ENCODE data around the gene KANSL1L. TPM values are rescaled to one million over a fixed set of nuclear protein-coding genes. Genes with fewer than 3 reads are reported as not detected.
A peak's percentile ranks its signal among the peaks of the same experiment; 100 is the strongest.

KANSL1L gene
- total RNA-seq, 2 donors from 2014 or later, result 4.7 to 8.6 TPM

GRCh38 chr2:210099940-210100339, 71.3 kb downstream of the KANSL1L start:
- no peak for DNase-seq
- no peak for ATAC-seq
- intact Hi-C loops (cut with DNase I, micrococcal nuclease), result no loop called here

DNA sequence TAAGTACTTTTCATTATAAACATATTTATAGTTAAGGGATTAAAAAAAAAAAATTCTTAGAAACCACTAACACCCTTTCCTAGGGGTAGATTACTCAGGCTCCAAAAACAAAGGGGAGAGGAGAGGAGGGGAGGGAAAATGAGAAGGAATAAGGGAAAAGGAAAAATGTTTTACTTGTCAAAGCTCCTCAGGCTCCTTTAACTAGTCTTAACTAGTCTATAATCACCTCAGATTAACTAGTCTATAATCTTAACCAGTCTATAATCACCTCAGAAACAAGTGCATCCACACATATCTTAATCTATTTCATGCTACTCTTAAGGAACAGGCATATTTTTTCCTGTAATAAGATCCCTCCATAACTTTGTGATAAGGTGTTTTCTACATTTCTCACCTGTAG, 76.4 kb downstream of the KANSL1L start:
- no peak for ATAC-seq
- intact Hi-C loops (cut with DNase I, micrococcal nuclease), result no loop called here
- no peak for DNase-seq

- intact Hi-C loops (cut with DNase I, micrococcal nuclease), result no loop called here
- no peak for ATAC-seq
- no peak for DNase-seq
Observed at GRCh38 chr2:210092791-210093190, 78.4 kb downstream of the KANSL1L start.

GRCh38 chr2:210086930-210087329, 84.3 kb downstream of the KANSL1L start:
- intact Hi-C loops (cut with DNase I, micrococcal nuclease), result no loop called here
- ATAC-seq (no peak), DNase-seq (no peak)

GRCh38 chr2:210086292-210086691, 84.9 kb downstream of the KANSL1L start:
- no peak for ATAC-seq
- DNase-seq, result no peak
- intact Hi-C loops (cut with DNase I, micrococcal nuclease), result no loop called here

GRCh38 chr2:210072922-210073509, 98.2 kb downstream of the KANSL1L start:
- ATAC-seq (peak; percentile 56), DNase-seq (no peak)
- intact Hi-C loops (cut with DNase I, micrococcal nuclease), result loop anchor here in 1 of 2 donors (2.0 kb wide), 1 partner anchor 126 kb away; no protein-coding TSS in a partner anchor

DNA sequence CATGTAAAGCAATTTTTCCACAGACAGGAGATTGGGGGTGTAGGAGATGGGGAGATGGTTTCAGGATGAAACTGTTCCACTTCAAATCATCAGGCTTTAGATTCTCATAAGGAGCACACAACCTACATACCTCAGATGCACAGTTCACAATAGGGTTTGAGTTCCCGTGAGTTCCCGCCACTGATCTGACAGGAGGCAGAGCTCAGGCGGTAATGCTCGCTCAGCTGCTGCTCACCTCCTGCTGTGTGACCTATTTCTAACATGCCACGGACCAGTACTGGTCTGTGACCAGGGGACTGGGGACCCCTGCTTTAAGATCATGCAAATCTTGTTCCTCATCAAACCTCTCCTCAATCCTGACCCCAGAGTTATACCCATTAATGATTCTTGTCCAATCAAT, 98.7 kb downstream of the KANSL1L start:
- intact Hi-C loops (cut with DNase I, micrococcal nuclease), result loop anchor here in 1 of 2 donors (2.0 kb wide), 1 partner anchor 126 kb away; no protein-coding TSS in a partner anchor
- no peak for ATAC-seq

GRCh38 chr2:210063306-210063705, 107.9 kb downstream of the KANSL1L start:
- intact Hi-C loops (cut with DNase I, micrococcal nuclease), result no loop called here
- no peak for DNase-seq
- ATAC-seq, result no peak

More for the DNA sequence above, 98.7 kb downstream of the KANSL1L start:
- DNase-seq, result no peak

- intact Hi-C loops (cut with DNase I, micrococcal nuclease), result no loop called here
- ATAC-seq (no peak), DNase-seq (no peak)
Observed at GRCh38 chr2:210055825-210056224, 115.4 kb downstream of the KANSL1L start.

- intact Hi-C loops (cut with DNase I, micrococcal nuclease), result no loop called here
- DNase-seq (no peak), ATAC-seq (no peak)
Observed at GRCh38 chr2:210054696-210055095, 116.5 kb downstream of the KANSL1L start.

- DNase-seq, result no peak
- intact Hi-C loops (cut with DNase I, micrococcal nuclease), result no loop called here
- no peak for ATAC-seq
Observed at GRCh38 chr2:210050885-210051284, 120.3 kb downstream of the KANSL1L start.

DNA sequence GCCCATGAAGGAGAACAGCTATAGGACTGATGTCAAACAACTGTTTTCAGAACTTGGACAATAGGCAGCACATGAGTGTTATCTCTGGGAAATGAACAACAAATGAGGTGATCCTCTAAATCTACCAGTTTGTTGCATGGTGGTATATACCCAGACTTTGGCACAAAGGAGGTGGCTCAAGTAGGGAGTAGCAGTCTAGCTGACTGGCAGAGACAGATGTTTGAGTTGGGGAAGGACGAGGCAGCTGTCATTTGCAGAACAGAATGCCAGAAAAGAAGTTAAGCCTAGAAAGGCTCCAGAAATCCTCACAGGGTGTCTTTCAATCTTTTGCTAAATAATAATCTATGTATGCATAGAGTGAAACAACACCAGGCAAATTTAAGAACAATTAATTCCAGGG, 121.4 kb downstream of the KANSL1L start:
- no peak for DNase-seq
- no peak for ATAC-seq
- intact Hi-C loops (cut with DNase I, micrococcal nuclease), result no loop called here

DNA sequence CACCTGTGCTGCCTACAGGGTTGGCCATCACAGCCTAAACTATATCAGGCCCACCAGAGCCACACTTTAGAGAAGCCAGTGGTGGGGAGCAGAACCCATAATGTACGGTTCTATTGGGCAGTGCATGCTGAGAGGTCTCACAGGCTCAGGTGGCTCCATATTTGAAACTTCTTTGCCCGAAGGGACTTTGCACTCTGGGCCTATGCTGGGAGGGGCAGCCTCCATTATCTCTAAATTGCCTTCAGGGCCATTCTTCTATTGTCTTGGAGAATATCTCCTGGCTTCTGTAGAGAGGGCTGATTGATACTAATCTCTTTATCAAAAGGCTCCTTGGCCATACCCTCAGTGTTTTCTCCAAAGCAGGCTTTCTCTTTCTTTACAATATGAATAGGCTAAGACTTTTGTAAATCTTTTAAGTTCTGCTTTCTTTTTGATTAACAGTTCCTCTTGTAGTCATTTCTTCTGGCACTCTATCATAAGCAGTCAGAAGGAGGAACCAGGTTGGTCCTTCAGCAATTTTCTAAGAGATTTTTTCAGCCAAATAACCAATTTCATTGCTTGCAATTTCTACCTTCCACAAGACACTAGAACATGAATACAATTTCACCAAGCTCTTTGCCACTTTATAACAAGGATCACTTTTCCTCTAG, 124.2 kb downstream of the KANSL1L start:
- DNase-seq, result no peak
- intact Hi-C loops (cut with DNase I, micrococcal nuclease), result no loop called here
- ATAC-seq, result peak; percentile 40

GRCh38 chr2:210038078-210038477, 133.1 kb downstream of the KANSL1L start:
- intact Hi-C loops (cut with DNase I, micrococcal nuclease), result no loop called here
- ATAC-seq (no peak), DNase-seq (no peak)

DNA sequence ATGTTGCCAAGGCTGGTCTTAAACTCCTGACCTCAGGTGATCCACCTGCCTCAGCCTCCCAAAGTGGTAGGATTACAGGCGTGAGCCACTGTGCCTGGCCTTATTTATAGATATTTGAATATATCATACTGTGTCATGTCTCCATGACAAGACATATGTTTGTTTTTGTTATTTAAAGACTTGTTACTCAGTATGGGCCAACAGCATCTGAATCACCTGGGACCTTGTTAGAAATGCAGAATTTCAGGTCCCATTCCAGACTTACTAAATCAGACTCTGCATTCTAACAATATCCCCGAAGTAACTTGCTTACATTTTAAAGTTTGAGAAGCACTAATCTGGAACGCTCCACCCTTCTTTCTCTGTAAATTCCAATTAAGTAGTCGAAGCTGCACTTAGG, 135.5 kb downstream of the KANSL1L start:
- intact Hi-C loops (cut with DNase I, micrococcal nuclease), result no loop called here
- ATAC-seq, result no peak

DNA sequence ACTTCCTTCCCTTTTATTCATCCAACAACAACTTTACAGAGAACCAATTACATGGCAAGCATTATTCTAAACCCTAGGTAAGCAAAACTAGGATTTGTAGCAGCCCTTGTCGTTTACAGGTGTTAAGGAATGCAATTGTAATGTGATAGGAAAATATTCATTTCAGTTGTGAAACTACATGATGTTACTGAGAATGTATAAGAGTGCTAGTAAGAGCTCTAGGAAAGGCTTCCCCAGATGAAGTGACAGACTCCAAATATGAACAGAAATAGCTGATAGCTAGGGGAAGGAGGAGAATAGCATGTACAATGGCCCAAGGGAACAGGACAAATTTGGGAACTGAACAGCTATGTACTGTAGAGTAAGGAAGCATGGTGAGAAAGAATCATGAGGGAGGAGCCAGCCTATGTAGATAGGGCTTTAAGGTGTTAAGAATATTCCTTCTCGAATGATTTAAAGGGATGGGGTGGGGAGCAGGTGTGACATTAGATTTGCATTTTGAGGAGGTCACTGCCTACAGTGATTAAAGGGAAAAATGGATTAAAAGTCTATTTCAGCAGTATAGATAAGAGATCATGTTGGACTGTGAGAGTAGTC, 137.0 kb downstream of the KANSL1L start:
- no peak for DNase-seq
- no peak for ATAC-seq
- intact Hi-C loops (cut with DNase I, micrococcal nuclease), result no loop called here

More for the DNA sequence above, 135.5 kb downstream of the KANSL1L start:
- no peak for DNase-seq

DNA sequence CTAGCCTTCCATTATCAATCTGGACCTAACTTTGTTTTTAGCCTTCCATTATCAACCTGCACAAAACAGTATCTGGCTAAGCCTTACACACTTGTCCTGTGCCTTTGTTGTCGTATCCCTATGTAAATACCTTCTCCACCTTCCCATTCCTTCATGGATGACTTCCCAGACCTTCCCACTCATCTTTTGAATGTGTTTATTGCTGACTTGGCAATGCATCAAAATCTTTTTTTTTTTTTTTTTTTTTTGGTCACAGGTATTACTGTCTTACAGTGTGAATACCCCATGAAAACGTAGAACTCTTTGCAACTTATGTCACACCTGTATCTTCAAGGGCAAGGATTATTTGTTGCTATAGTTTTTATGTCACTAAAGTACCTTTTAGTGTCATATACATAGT, 143.0 kb downstream of the KANSL1L start:
- DNase-seq (no peak), ATAC-seq (no peak)
- intact Hi-C loops (cut with DNase I, micrococcal nuclease), result no loop called here

DNA sequence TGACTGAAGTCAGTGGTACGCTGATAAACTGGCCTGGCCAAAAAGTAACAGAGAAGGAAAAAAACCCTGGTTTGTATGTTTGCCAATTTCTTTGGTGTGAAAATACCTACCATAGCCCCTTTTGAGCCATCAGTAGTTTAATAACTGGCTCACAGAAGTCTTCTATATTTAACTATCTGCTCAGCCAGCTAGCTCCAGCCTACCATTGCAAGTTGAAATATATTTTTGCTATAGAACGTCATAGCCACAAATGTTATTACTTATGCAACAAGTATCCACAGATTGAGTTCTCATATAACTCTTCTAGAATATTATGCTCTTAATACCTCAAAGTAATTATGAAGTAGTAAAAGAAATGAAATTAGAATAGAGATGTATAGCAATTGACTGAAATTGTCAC, 143.6 kb downstream of the KANSL1L start:
- no peak for DNase-seq
- no peak for ATAC-seq
- intact Hi-C loops (cut with DNase I, micrococcal nuclease), result no loop called here

- intact Hi-C loops (cut with DNase I, micrococcal nuclease), result no loop called here
- DNase-seq, result no peak
- no peak for ATAC-seq
Observed at GRCh38 chr2:210022824-210023223, 148.4 kb downstream of the KANSL1L start.

GRCh38 chr2:210020138-210020537, 151.1 kb downstream of the KANSL1L start:
- ATAC-seq, result no peak
- intact Hi-C loops (cut with DNase I, micrococcal nuclease), result no loop called here

More at GRCh38 chr2:210020138-210020537, 151.1 kb downstream of the KANSL1L start:
- DNase-seq, result no peak

Data from left colon (tissue), 2 donors.